Vagina (tissue), 2 donors: ENCODE measurements around the gene TSPAN14. TPM values are rescaled to one million over a fixed set of nuclear protein-coding genes. Genes with fewer than 3 reads are reported as not detected.
"Not testable (repeated sequence)": the region's sequence is repeated elsewhere in the genome, so short reads cannot be mapped to it uniquely, and the experiment has no call there.

Experiments used
- DNase-seq, 2 donors: peaks; one replicate each; pipeline ENCODE4 v3.0.0-alpha.2; 2017; ENCODE audit errors: extremely low spot score in 2 of 2
- H3K27ac ChIP-seq: fragments of 200-600 bp; sonication (generic); one replicate; pipeline ENCODE4 v1.5.1; 2019
- H3K27me3 ChIP-seq: fragments of 200-600 bp; sonication (generic); one replicate; pipeline ENCODE4 v1.5.1; 2019
- H3K36me3 ChIP-seq, 2 donors: fragments of 200-600 bp; sonication (generic); one replicate each; pipeline ENCODE4 v1.5.1; 2017 to 2019
- H3K4me1 ChIP-seq: fragments of 200-600 bp; sonication (generic); one replicate; pipeline ENCODE4 v1.5.1; 2019
- H3K4me3 ChIP-seq, 2 donors: fragments of 200-600 bp; sonication (generic); 1 replicate in 1 of 2; 2 replicates in 1 of 2; pipeline ENCODE4 v1.5.1; 2016 to 2019
- H3K9me3 ChIP-seq: fragments of 200-600 bp; sonication (generic); one replicate; pipeline ENCODE4 v1.5.1; 2019
- CTCF ChIP-seq, 3 experiments: fragments of 450-650 bp in 2 of 3; fragments of 200-600 bp in 1 of 3; sonication (generic) in 1 of 3; IDR thresholded peaks; one replicate each; pipeline ENCODE4 v1.5.1; 2017 to 2019; ENCODE audit warnings: antibody characterized with exemption in 3 of 3, mild to moderate bottlenecking in 2 of 3, moderate library complexity in 2 of 3
- POLR2A ChIP-seq, 2 donors: fragments of 450-650 bp; IDR thresholded peaks; one replicate each; pipeline ENCODE4 v1.6.1; 2017; ENCODE audit warnings: antibody characterized with exemption in 2 of 2, mild to moderate bottlenecking in 2 of 2, moderate library complexity in 2 of 2
- POLR2AphosphoS5 ChIP-seq, 2 donors: sonication (generic); formaldehyde crosslinking; IDR thresholded peaks; one replicate each; pipeline ENCODE4 v1.9.0; 2017; ENCODE audit warnings: antibody characterized with exemption in 2 of 2, mild to moderate bottlenecking in 2 of 2, low read depth in 1 of 2; ENCODE audit not compliant: insufficient read depth in 1 of 2
- intact Hi-C: fragments of 100-400 bp; cut with DNase I; formaldehyde crosslinking; loops from one replicate; pipeline ENCODE4 v1.15.1; 2023
- total RNA-seq: library from RNA; depleted of rRNA; stranded (reverse); fragments of >200 nt; gene quantifications from one replicate; pipeline ENCODE4 v1.2.3, GENCODE V29; 2016

The TSPAN14 gene
- total RNA-seq, 1 donor from 2014 or later, result 98.0 TPM

- Histone ChIP-seq H3K4me1 (peaks cover 60% of the 10 kb centered on the region), H3K9me3 (no peaks in the 10 kb centered on the region), H3K36me3 (peaks cover 0 to 5% of the 10 kb centered on the region in 2 donors), H3K27me3 (no peaks in the 10 kb centered on the region), H3K4me3 (no peak overlapping the region), H3K27ac (peak overlapping the region; percentile 73)
- intact Hi-C loops, result no loop called here
- no peak for DNase-seq
- TF ChIP-seq POLR2A (IDR thresholded peaks at IDR 0.05) (no peak), CTCF (IDR thresholded peaks at IDR 0.05) (no peak), POLR2AphosphoS5 (IDR thresholded peaks at IDR 0.05; ENCODE audit: insufficient read depth in 1 of 2, low read depth in 1 of 2) (no peak)
These were observed 38.2 kb upstream of the TSPAN14 start for GRCh38 chr10:80415734-80416478.

- intact Hi-C loops, result no loop called here
- TF ChIP-seq CTCF (IDR thresholded peaks at IDR 0.05) (no peak), POLR2AphosphoS5 (IDR thresholded peaks at IDR 0.05; ENCODE audit: insufficient read depth in 1 of 2, low read depth in 1 of 2) (peak in 1 of 2 donors; percentile 54), POLR2A (IDR thresholded peaks at IDR 0.05) (no peak)
- peak overlapping the region; percentile 73 for H3K27ac ChIP-seq
- H3K4me1 ChIP-seq, result peaks cover 53% of the 10 kb centered on the region
- no peak overlapping the region for H3K4me3 ChIP-seq
- no peak for DNase-seq
- H3K9me3 ChIP-seq, result no peaks in the 10 kb centered on the region
- no peaks in the 10 kb centered on the region for H3K27me3 ChIP-seq
- H3K36me3 ChIP-seq, result peaks cover 0 to 6% of the 10 kb centered on the region in 2 donors
These were observed 37.5 kb upstream of the TSPAN14 start for GRCh38 chr10:80416479-80417098.

GRCh38 chr10:80417256-80417655 lies 36.9 kb upstream of the TSPAN14 start:
- H3K27me3 ChIP-seq, H3K27ac ChIP-seq, H3K9me3 ChIP-seq, H3K36me3 ChIP-seq, H3K4me3 ChIP-seq, intact Hi-C loops, DNase-seq: not testable (repeated sequence)
- H3K4me1 ChIP-seq, result peaks cover 47% of the 10 kb centered on the region

- TF ChIP-seq POLR2A (IDR thresholded peaks at IDR 0.05) (no peak), POLR2AphosphoS5 (IDR thresholded peaks at IDR 0.05; ENCODE audit: insufficient read depth in 1 of 2, low read depth in 1 of 2) (no peak), CTCF (IDR thresholded peaks at IDR 0.05) (no peak)
- Histone ChIP-seq H3K36me3 (peaks cover 0 to 38% of the 10 kb centered on the region in 2 donors), H3K9me3 (no peaks in the 10 kb centered on the region), H3K4me1 (peaks cover 8% of the 10 kb centered on the region), H3K27ac (no peak overlapping the region), H3K4me3 (no peak overlapping the region), H3K27me3 (no peaks in the 10 kb centered on the region)
- intact Hi-C loops, result no loop called here
- DNase-seq, result no peak
These were observed 32.9 kb upstream of the TSPAN14 start for GRCh38 chr10:80421050-80421706.

GRCh38 chr10:80421707-80422536 lies 32.2 kb upstream of the TSPAN14 start:
- intact Hi-C loops, result no loop called here

More at GRCh38 chr10:80421707-80422536, 32.2 kb upstream of the TSPAN14 start:
- H3K27ac ChIP-seq, result no peak overlapping the region
- peaks cover 0 to 42% of the 10 kb centered on the region in 2 donors for H3K36me3 ChIP-seq
- DNase-seq, result no peak
- H3K27me3 ChIP-seq, result no peaks in the 10 kb centered on the region
- H3K4me1 ChIP-seq, result peaks cover under 1% of the 10 kb centered on the region
- TF ChIP-seq CTCF (IDR thresholded peaks at IDR 0.05) (no peak), POLR2AphosphoS5 (IDR thresholded peaks at IDR 0.05; ENCODE audit: insufficient read depth in 1 of 2, low read depth in 1 of 2) (no peak), POLR2A (IDR thresholded peaks at IDR 0.05) (no peak)
- H3K9me3 ChIP-seq, result no peaks in the 10 kb centered on the region
- no peak overlapping the region for H3K4me3 ChIP-seq
